WTC11 (cell line): Measurements from ENCODE around the gene CHST13. TPM values are rescaled to one million over a fixed set of nuclear protein-coding genes. Genes with fewer than 3 reads are reported as not detected.

Experiments used
- ATAC-seq: fragments of 200-7000 bp; cut with Tn5 transposase; 2 replicates; pipeline ENCODE4 v1.10.0; 2021; ENCODE audit warnings: mild to moderate bottlenecking, moderate library complexity
- CTCF ChIA-PET: fragments of 300-600 bp; sonication (Branson Sonifier 250); formaldehyde crosslinking; loops from one replicate; lab custom pipeline; 2021; ENCODE audit warnings: antibody characterized with exemption; lab: Charles Lee
- POLR2A ChIA-PET: fragments of 350-600 bp; sonication (Branson Sonifier 250); formaldehyde crosslinking; loops from one replicate; lab custom pipeline; 2021; ENCODE audit warnings: antibody characterized with exemption; lab: Charles Lee
- DNase-seq: peaks from one replicate; pipeline ENCODE4 v3.0.0; 2021; ENCODE audit warnings: low spot score
- H3K27ac Mint-ChIP-seq: 2 replicates; pipeline ENCODE4 v1.8.0; 2021; ENCODE audit warnings: mixed read lengths
- H3K27me3 Mint-ChIP-seq: 2 replicates; pipeline ENCODE4 v1.8.0; 2021; ENCODE audit warnings: low read depth, mild to moderate bottlenecking, moderate library complexity, mixed read lengths
- H3K36me3 Mint-ChIP-seq: 2 replicates; pipeline ENCODE4 v1.8.0; 2021; ENCODE audit warnings: mixed read lengths
- H3K4me1 Mint-ChIP-seq: 2 replicates; pipeline ENCODE4 v1.8.0; 2022; ENCODE audit warnings: mixed read lengths
- H3K4me3 Mint-ChIP-seq: 2 replicates; pipeline ENCODE4 v1.8.0; 2021; ENCODE audit warnings: mild to moderate bottlenecking, moderate library complexity, mixed read lengths
- H3K9me3 Mint-ChIP-seq: 2 replicates; pipeline ENCODE4 v1.8.0; 2021; ENCODE audit warnings: mixed read lengths
- ETV6 ChIP-seq: sonication (generic); formaldehyde crosslinking; IDR thresholded peaks from 2 replicates; pipeline ENCODE4 v1.8.1; 2022; ENCODE audit warnings: mild to moderate bottlenecking, missing genetic modification reagents
- FOXJ3 ChIP-seq: sonication (generic); formaldehyde crosslinking; IDR thresholded peaks from 2 replicates; pipeline ENCODE4 v1.9.0; 2021; ENCODE audit warnings: missing genetic modification reagents, mild to moderate bottlenecking, borderline replicate concordance
- JUN ChIP-seq: sonication (generic); formaldehyde crosslinking; IDR thresholded peaks from 2 replicates; pipeline ENCODE4 v1.8.0; 2023; ENCODE audit warnings: mild to moderate bottlenecking, missing genetic modification reagents
- KAT7 ChIP-seq: sonication (generic); formaldehyde crosslinking; IDR thresholded peaks from 2 replicates; pipeline ENCODE4 v1.8.1; 2023; ENCODE audit warnings: missing genetic modification reagents, mild to moderate bottlenecking, borderline replicate concordance
- MLX ChIP-seq: sonication (generic); formaldehyde crosslinking; IDR thresholded peaks from 2 replicates; pipeline ENCODE4 v1.8.1; 2023; ENCODE audit warnings: mild to moderate bottlenecking, missing genetic modification reagents, moderate library complexity
- NFATC4 ChIP-seq: fragments of 250-450 bp; sonication (Bioruptor Pico); IDR thresholded peaks from 2 replicates; pipeline ENCODE4 v1.9.0; 2021; ENCODE audit warnings: mild to moderate bottlenecking
- NFE2L1 ChIP-seq: sonication (generic); formaldehyde crosslinking; IDR thresholded peaks from 2 replicates; pipeline ENCODE4 v1.8.1; 2023; ENCODE audit warnings: missing genetic modification reagents
- NR2C2 ChIP-seq: sonication (generic); formaldehyde crosslinking; IDR thresholded peaks from 2 replicates; pipeline ENCODE4 v1.8.0; 2022; ENCODE audit warnings: mild to moderate bottlenecking, missing genetic modification reagents
- RELA ChIP-seq: sonication (generic); formaldehyde crosslinking; IDR thresholded peaks from 2 replicates; pipeline ENCODE4 v1.8.1; 2022; ENCODE audit warnings: missing genetic modification reagents, mild to moderate bottlenecking, borderline replicate concordance
- TCF7 ChIP-seq: sonication (generic); formaldehyde crosslinking; IDR thresholded peaks from 2 replicates; pipeline ENCODE4 v1.8.0; 2022; ENCODE audit warnings: mild to moderate bottlenecking, low read depth, missing genetic modification reagents, moderate library complexity
- TEAD1 ChIP-seq: sonication (generic); formaldehyde crosslinking; IDR thresholded peaks from 2 replicates; pipeline ENCODE4 v1.8.0; 2022; ENCODE audit warnings: mild to moderate bottlenecking, missing genetic modification reagents
- TP53 ChIP-seq: sonication (generic); formaldehyde crosslinking; IDR thresholded peaks from 2 replicates; pipeline ENCODE4 v1.8.1; 2023; ENCODE audit warnings: mild to moderate bottlenecking, missing genetic modification reagents
- ZNF138 ChIP-seq: sonication (generic); formaldehyde crosslinking; conservative IDR thresholded peaks from 2 replicates; pipeline ENCODE4 v1.8.1; 2022; ENCODE audit warnings: mild to moderate bottlenecking, moderate library complexity, missing genetic modification reagents
- ZNF512 ChIP-seq: sonication (generic); formaldehyde crosslinking; IDR thresholded peaks from 2 replicates; pipeline ENCODE4 v1.8.1; 2022; ENCODE audit warnings: missing genetic modification reagents, borderline replicate concordance
- ZNF532 ChIP-seq: fragments of 250-450 bp; sonication (Bioruptor Pico); IDR thresholded peaks from 2 replicates; pipeline ENCODE4 v1.9.0; 2021; ENCODE audit warnings: mild to moderate bottlenecking, borderline replicate concordance
- total RNA-seq: library from RNA; stranded (reverse); gene quantifications from 3 replicates; pipeline ENCODE4 v1.2.3, GENCODE V29; 2021
- TF ChIP-seq, protein P1 (sequence below): sonication (generic); formaldehyde crosslinking; IDR thresholded peaks from 2 replicates; pipeline ENCODE4 v1.8.0; 2022; ENCODE audit warnings: missing genetic modification reagents

Gene CHST13
- total RNA-seq, 1 experiment from 2014 or later = 4.1 TPM

DNA sequence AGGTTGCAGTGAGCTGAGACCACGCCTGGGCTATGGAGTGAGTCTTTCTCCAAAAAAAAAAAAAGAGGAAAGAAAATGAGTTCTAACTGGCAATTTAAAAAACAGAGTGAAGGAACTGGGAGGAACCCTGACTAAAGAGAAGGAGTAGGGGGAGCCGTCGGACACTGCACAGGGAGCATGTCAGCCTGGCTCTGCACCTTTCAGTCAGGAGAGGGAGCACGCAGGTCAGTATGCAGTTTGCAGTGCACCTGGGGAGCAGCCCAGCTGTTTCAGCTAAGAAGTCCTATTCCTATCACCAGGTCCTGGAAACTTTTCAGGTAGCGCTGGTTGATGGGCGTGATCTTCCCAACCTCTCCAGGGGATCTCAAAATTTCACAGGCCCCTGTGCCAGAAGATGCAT, 33.3 kb upstream of the CHST13 start:
- H3K9me3 Mint-ChIP-seq = no peaks in the 10 kb centered on the region
- CTCF ChIA-PET = interaction anchor here (0.7 to 2.2 kb wide), 6 partner anchors 14 to 358 kb away, joined by 3 to 12 read pairs (median 5); partner anchors contain the start of genes CHST13 and ZXDC
- TF ChIP-seq NR2C2 (CRISPR knock-in tag) (no peak), NFE2L1 (no peak), TEAD1 (CRISPR knock-in tag) (no peak), KAT7 (no peak), ZNF532 (CRISPR knock-in tag) (no peak), MLX (CRISPR knock-in tag) (no peak)
- TF ChIP-seq, protein P1, sequence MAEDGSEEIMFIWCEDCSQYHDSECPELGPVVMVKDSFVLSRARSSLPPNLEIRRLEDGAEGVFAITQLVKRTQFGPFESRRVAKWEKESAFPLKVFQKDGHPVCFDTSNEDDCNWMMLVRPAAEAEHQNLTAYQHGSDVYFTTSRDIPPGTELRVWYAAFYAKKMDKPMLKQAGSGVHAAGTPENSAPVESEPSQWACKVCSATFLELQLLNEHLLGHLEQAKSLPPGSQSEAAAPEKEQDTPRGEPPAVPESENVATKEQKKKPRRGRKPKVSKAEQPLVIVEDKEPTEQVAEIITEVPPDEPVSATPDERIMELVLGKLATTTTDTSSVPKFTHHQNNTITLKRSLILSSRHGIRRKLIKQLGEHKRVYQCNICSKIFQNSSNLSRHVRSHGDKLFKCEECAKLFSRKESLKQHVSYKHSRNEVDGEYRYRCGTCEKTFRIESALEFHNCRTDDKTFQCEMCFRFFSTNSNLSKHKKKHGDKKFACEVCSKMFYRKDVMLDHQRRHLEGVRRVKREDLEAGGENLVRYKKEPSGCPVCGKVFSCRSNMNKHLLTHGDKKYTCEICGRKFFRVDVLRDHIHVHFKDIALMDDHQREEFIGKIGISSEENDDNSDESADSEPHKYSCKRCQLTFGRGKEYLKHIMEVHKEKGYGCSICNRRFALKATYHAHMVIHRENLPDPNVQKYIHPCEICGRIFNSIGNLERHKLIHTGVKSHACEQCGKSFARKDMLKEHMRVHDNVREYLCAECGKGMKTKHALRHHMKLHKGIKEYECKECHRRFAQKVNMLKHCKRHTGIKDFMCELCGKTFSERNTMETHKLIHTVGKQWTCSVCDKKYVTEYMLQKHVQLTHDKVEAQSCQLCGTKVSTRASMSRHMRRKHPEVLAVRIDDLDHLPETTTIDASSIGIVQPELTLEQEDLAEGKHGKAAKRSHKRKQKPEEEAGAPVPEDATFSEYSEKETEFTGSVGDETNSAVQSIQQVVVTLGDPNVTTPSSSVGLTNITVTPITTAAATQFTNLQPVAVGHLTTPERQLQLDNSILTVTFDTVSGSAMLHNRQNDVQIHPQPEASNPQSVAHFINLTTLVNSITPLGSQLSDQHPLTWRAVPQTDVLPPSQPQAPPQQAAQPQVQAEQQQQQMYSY (CRISPR knock-in tag) = no peak
- H3K27ac Mint-ChIP-seq = no peak overlapping the region; the same call in 1 of the 2 replicates
- POLR2A ChIA-PET = no interaction called here
- H3K4me3 Mint-ChIP-seq = no peak overlapping the region
- H3K27me3 Mint-ChIP-seq = no peaks in the 10 kb centered on the region; the same call in 1 of the 2 replicates
- ATAC-seq = peak; percentile 75
- peak; percentile 45 for DNase-seq
- H3K36me3 Mint-ChIP-seq = no peaks in the 10 kb centered on the region
- peaks cover 24% of the 10 kb centered on the region for H3K4me1 Mint-ChIP-seq

- TF ChIP-seq NFATC4 (CRISPR knock-in tag) = no peak
- TF ChIP-seq ZNF512 (CRISPR knock-in tag) = no peak
- TF ChIP-seq TP53 (CRISPR knock-in tag) = no peak
- no peak for TF ChIP-seq FOXJ3 (CRISPR knock-in tag)
- no peak for TF ChIP-seq JUN (CRISPR knock-in tag)
- TF ChIP-seq, protein P1 (CRISPR knock-in tag) = no peak
- TF ChIP-seq ZNF138 (CRISPR knock-in tag) = no peak
- no peak for TF ChIP-seq TCF7
- TF ChIP-seq RELA (CRISPR knock-in tag) = no peak
- TF ChIP-seq ETV6 = no peak
- ChIA-PET CTCF (interaction anchor here (1.9 to 2.2 kb wide), 2 partner anchors 15 to 32 kb away, joined by 12 read pairs; partner anchors contain the start of genes CHST13 and ZXDC), POLR2A (no interaction called here)
- no peak for DNase-seq
- no peaks in the 10 kb centered on the region for H3K27me3 Mint-ChIP-seq
- no peak overlapping the region for H3K4me3 Mint-ChIP-seq
- peaks cover 18% of the 10 kb centered on the region for H3K4me1 Mint-ChIP-seq
- no peak overlapping the region for H3K27ac Mint-ChIP-seq
- no peak for ATAC-seq
- H3K36me3 Mint-ChIP-seq = no peaks in the 10 kb centered on the region
- H3K9me3 Mint-ChIP-seq = no peaks in the 10 kb centered on the region
Measured at GRCh38 chr3:126491221-126492013, 32.5 kb upstream of the CHST13 start.
